Hepatocyte (in vitro differentiated cells): ENCODE measurements around the gene VAV1.

ENCODE experiments used
- EZH2 ChIP-seq: fragments of 200-600 bp; sonication (generic); IDR thresholded peaks from 2 replicates; pipeline ENCODE4 v1.6.1; 2016; ENCODE audit warnings: antibody characterized with exemption, mild to moderate bottlenecking, borderline replicate concordance
- EZH2phosphoT487 ChIP-seq: fragments of 200-600 bp; sonication (generic); IDR thresholded peaks from one replicate; pipeline ENCODE4 v1.6.1; 2018; ENCODE audit warnings: antibody characterized with exemption, mild to moderate bottlenecking, low read depth, moderate library complexity; ENCODE audit not compliant: unreplicated experiment, severe bottlenecking
- TF ChIP-seq, protein P1 (sequence below): fragments of 200-600 bp; sonication (generic); IDR thresholded peaks from 2 replicates; pipeline ENCODE4 v1.5.1; 2016; ENCODE audit warnings: antibody characterized with exemption, mild to moderate bottlenecking; ENCODE audit not compliant: poor library complexity

DNA sequence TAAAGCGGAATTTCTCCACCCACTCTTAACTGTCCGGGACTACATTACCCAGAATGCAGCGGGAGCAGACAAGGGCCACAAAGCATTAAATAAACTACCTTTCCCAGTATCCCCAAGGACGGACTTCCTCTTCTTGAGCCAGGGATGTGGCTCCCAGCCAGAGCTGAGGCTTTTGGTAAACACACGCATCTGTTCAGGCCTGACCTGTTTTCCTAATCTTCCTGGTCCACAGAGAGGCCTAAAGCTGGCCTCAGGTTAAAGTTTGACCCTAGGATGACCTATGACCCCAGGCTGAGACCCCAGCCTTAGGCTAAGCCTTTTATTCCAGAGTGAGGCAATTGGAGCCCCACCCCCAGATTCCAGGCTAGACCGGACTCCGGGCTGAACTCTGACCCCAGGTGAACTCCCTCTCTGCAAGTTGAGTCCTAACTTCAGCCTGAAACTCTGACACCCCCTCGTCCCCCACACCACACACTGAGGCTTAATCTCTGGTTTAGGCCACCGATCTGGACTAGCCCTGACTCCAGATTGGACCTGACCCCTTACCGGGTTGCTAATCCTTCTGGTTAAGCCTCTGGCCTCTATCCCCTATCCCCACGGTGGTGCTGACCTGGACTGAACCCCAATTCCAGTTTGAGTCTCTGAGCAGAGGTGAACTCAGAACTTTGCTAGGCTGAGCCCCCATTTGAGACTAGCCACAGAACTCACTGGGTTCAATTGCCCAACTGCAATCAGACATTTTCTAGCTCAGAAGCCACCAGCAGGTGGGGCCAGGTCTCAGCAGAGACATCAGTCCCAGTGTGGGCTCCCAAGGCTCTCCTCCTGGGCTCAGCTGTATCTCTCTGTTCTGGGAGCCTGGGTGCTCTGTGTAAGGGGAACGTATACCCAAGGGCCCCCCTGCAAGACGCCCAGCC lies 34.4 kb upstream of the VAV1 start:
- TF ChIP-seq, protein P1, sequence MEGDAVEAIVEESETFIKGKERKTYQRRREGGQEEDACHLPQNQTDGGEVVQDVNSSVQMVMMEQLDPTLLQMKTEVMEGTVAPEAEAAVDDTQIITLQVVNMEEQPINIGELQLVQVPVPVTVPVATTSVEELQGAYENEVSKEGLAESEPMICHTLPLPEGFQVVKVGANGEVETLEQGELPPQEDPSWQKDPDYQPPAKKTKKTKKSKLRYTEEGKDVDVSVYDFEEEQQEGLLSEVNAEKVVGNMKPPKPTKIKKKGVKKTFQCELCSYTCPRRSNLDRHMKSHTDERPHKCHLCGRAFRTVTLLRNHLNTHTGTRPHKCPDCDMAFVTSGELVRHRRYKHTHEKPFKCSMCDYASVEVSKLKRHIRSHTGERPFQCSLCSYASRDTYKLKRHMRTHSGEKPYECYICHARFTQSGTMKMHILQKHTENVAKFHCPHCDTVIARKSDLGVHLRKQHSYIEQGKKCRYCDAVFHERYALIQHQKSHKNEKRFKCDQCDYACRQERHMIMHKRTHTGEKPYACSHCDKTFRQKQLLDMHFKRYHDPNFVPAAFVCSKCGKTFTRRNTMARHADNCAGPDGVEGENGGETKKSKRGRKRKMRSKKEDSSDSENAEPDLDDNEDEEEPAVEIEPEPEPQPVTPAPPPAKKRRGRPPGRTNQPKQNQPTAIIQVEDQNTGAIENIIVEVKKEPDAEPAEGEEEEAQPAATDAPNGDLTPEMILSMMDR = peak; percentile 68
- no peak for TF ChIP-seq EZH2
- no peak for TF ChIP-seq EZH2phosphoT487
